ENCODE results near the gene NTN5.
"Not testable (repeated sequence)": the region's sequence is repeated elsewhere in the genome, so short reads cannot be mapped to it uniquely, and the experiment has no call there.

The NTN5 gene

GRCh38 chr19:48634424-48635262, 38.2 kb downstream of the NTN5 start:
- no peaks in the 10 kb centered on the region for H3K9me3 ChIP-seq (ENCODE audit: control insufficient read depth, insufficient read depth, low read length)
- H3K9ac ChIP-seq (ENCODE audit: low read depth, low read length) = no peak overlapping the region
- peaks cover 4% of the 10 kb centered on the region for H3K36me3 ChIP-seq (ENCODE audit: control insufficient read depth, insufficient read depth, low read length)
- peak overlapping the region; percentile 79 for H3K27ac ChIP-seq (ENCODE audit: low read depth, low read length)
- H3K4me1 ChIP-seq (ENCODE audit: control insufficient read depth, insufficient read depth, low read length) = peaks cover 36% of the 10 kb centered on the region
- peaks cover 9% of the 10 kb centered on the region; the same call in 1 of the 2 replicates for H3K27me3 ChIP-seq (ENCODE audit: control insufficient read depth, insufficient read depth, low read length)
- H3K4me3 ChIP-seq (ENCODE audit: low read depth, low read length) = peak overlapping the region; percentile 26

GRCh38 chr19:48634036-48634342, 38.8 kb downstream of the NTN5 start:
- Histone ChIP-seq H3K27ac (ENCODE audit: low read depth, low read length) (peak overlapping the region; percentile 21), H3K9me3 (ENCODE audit: control insufficient read depth, insufficient read depth, low read length) (no peaks in the 10 kb centered on the region), H3K36me3 (ENCODE audit: control insufficient read depth, insufficient read depth, low read length) (peaks cover 4% of the 10 kb centered on the region), H3K4me3 (ENCODE audit: low read depth, low read length) (peak overlapping the region; percentile 26), H3K27me3 (ENCODE audit: control insufficient read depth, insufficient read depth, low read length) (peaks cover 9% of the 10 kb centered on the region; the same call in 1 of the 2 replicates), H3K9ac (ENCODE audit: low read depth, low read length) (no peak overlapping the region), H3K4me1 (ENCODE audit: control insufficient read depth, insufficient read depth, low read length) (peaks cover 35% of the 10 kb centered on the region)

- Histone ChIP-seq H3K27me3 (ENCODE audit: control insufficient read depth, insufficient read depth, low read length) (peaks cover 9% of the 10 kb centered on the region; the same call in 1 of the 2 replicates), H3K4me1 (ENCODE audit: control insufficient read depth, insufficient read depth, low read length) (peaks cover 29% of the 10 kb centered on the region), H3K36me3 (ENCODE audit: control insufficient read depth, insufficient read depth, low read length) (peaks cover 7% of the 10 kb centered on the region), H3K9me3 (ENCODE audit: control insufficient read depth, insufficient read depth, low read length) (no peaks in the 10 kb centered on the region), H3K9ac (ENCODE audit: low read depth, low read length) (no peak overlapping the region), H3K4me3 (ENCODE audit: low read depth, low read length) (no peak overlapping the region), H3K27ac (ENCODE audit: low read depth, low read length) (no peak overlapping the region)
Measured at GRCh38 chr19:48633148-48634035, 39.4 kb downstream of the NTN5 start.

- no peak overlapping the region for H3K4me3 ChIP-seq (ENCODE audit: low read depth, low read length)
- H3K36me3 ChIP-seq (ENCODE audit: control insufficient read depth, insufficient read depth, low read length) = peaks cover 9% of the 10 kb centered on the region
- H3K4me1 ChIP-seq (ENCODE audit: control insufficient read depth, insufficient read depth, low read length) = peaks cover 28% of the 10 kb centered on the region
- H3K9ac ChIP-seq (ENCODE audit: low read depth, low read length) = no peak overlapping the region
- peaks cover 9% of the 10 kb centered on the region; the same call in 1 of the 2 replicates for H3K27me3 ChIP-seq (ENCODE audit: control insufficient read depth, insufficient read depth, low read length)
- H3K9me3 ChIP-seq (ENCODE audit: control insufficient read depth, insufficient read depth, low read length) = no peaks in the 10 kb centered on the region
- no peak overlapping the region for H3K27ac ChIP-seq (ENCODE audit: low read depth, low read length)
Measured at GRCh38 chr19:48632692-48633147, 40.1 kb downstream of the NTN5 start.

- H3K9ac ChIP-seq (ENCODE audit: low read depth, low read length); H3K27me3 ChIP-seq (ENCODE audit: control insufficient read depth, insufficient read depth, low read length); H3K36me3 ChIP-seq (ENCODE audit: control insufficient read depth, insufficient read depth, low read length); H3K27ac ChIP-seq (ENCODE audit: low read depth, low read length); H3K9me3 ChIP-seq (ENCODE audit: control insufficient read depth, insufficient read depth, low read length); H3K4me3 ChIP-seq (ENCODE audit: low read depth, low read length): not testable (repeated sequence)
- peaks cover 28% of the 10 kb centered on the region for H3K4me1 ChIP-seq (ENCODE audit: control insufficient read depth, insufficient read depth, low read length)
Measured at GRCh38 chr19:48632286-48632685, 40.5 kb downstream of the NTN5 start.

GRCh38 chr19:48631225-48631624, 41.6 kb downstream of the NTN5 start:
- H3K27me3 ChIP-seq (ENCODE audit: control insufficient read depth, insufficient read depth, low read length) = peaks cover 5% of the 10 kb centered on the region; the same call in 1 of the 2 replicates
- H3K4me3 ChIP-seq (ENCODE audit: low read depth, low read length) = peak overlapping the region; percentile 54; the same call in 1 of the 2 replicates
- H3K4me1 ChIP-seq (ENCODE audit: control insufficient read depth, insufficient read depth, low read length) = peaks cover 28% of the 10 kb centered on the region
- peak overlapping the region; percentile 36; the same call in 1 of the 2 replicates for H3K9ac ChIP-seq (ENCODE audit: low read depth, low read length)
- no peaks in the 10 kb centered on the region for H3K9me3 ChIP-seq (ENCODE audit: control insufficient read depth, insufficient read depth, low read length)
- peaks cover 14% of the 10 kb centered on the region for H3K36me3 ChIP-seq (ENCODE audit: control insufficient read depth, insufficient read depth, low read length)
- H3K27ac ChIP-seq (ENCODE audit: low read depth, low read length) = peak overlapping the region; percentile 92

- H3K9me3 ChIP-seq (ENCODE audit: control insufficient read depth, insufficient read depth, low read length) = no peaks in the 10 kb centered on the region
- no peaks in the 10 kb centered on the region for H3K27me3 ChIP-seq (ENCODE audit: control insufficient read depth, insufficient read depth, low read length)
- H3K27ac ChIP-seq (ENCODE audit: low read depth, low read length) = peak overlapping the region; percentile 92
- peaks cover 29% of the 10 kb centered on the region for H3K4me1 ChIP-seq (ENCODE audit: control insufficient read depth, insufficient read depth, low read length)
- H3K9ac ChIP-seq (ENCODE audit: low read depth, low read length) = peak overlapping the region; percentile 36; the same call in 1 of the 2 replicates
- peaks cover 20% of the 10 kb centered on the region for H3K36me3 ChIP-seq (ENCODE audit: control insufficient read depth, insufficient read depth, low read length)
- H3K4me3 ChIP-seq (ENCODE audit: low read depth, low read length) = peak overlapping the region; percentile 54
Measured at GRCh38 chr19:48630296-48631063, 42.3 kb downstream of the NTN5 start.

GRCh38 chr19:48629599-48630295, 43.1 kb downstream of the NTN5 start:
- Histone ChIP-seq H3K9ac (ENCODE audit: low read depth, low read length) (no peak overlapping the region), H3K27me3 (ENCODE audit: control insufficient read depth, insufficient read depth, low read length) (no peaks in the 10 kb centered on the region), H3K4me1 (ENCODE audit: control insufficient read depth, insufficient read depth, low read length) (peaks cover 31% of the 10 kb centered on the region), H3K9me3 (ENCODE audit: control insufficient read depth, insufficient read depth, low read length) (no peaks in the 10 kb centered on the region), H3K27ac (ENCODE audit: low read depth, low read length) (peak overlapping the region; percentile 92), H3K4me3 (ENCODE audit: low read depth, low read length) (peak overlapping the region; percentile 54; the same call in 1 of the 2 replicates), H3K36me3 (ENCODE audit: control insufficient read depth, insufficient read depth, low read length) (peaks cover 20% of the 10 kb centered on the region)

- Histone ChIP-seq H3K9me3 (ENCODE audit: control insufficient read depth, insufficient read depth, low read length) (no peaks in the 10 kb centered on the region), H3K27ac (ENCODE audit: low read depth, low read length) (peak overlapping the region; percentile 92), H3K4me1 (ENCODE audit: control insufficient read depth, insufficient read depth, low read length) (peaks cover 28% of the 10 kb centered on the region), H3K4me3 (ENCODE audit: low read depth, low read length) (peak overlapping the region; percentile 16; the same call in 1 of the 2 replicates), H3K9ac (ENCODE audit: low read depth, low read length) (no peak overlapping the region), H3K36me3 (ENCODE audit: control insufficient read depth, insufficient read depth, low read length) (peaks cover 20% of the 10 kb centered on the region), H3K27me3 (ENCODE audit: control insufficient read depth, insufficient read depth, low read length) (no peaks in the 10 kb centered on the region)
Measured at GRCh38 chr19:48629297-48629598, 43.6 kb downstream of the NTN5 start.

Data from HUES48 (cell line).